AG10803 (cell line): ENCODE data around the gene CCDC24.

Experiments used
- DNase-seq: peaks from one replicate; pipeline ENCODE4 v3.0.0; 2010; ENCODE audit warnings: low read depth
- H3K4me3 ChIP-seq: 2 replicates; pipeline ENCODE4 v1.5.1; 2011; ENCODE audit warnings: mild to moderate bottlenecking, low read length, control low read depth
- TF ChIP-seq, protein P1 (sequence below): conservative IDR thresholded peaks from 2 replicates; pipeline ENCODE4 v1.5.1; 2011; ENCODE audit warnings: mild to moderate bottlenecking, low read length, control low read depth, inconsistent platforms

The CCDC24 gene

DNA sequence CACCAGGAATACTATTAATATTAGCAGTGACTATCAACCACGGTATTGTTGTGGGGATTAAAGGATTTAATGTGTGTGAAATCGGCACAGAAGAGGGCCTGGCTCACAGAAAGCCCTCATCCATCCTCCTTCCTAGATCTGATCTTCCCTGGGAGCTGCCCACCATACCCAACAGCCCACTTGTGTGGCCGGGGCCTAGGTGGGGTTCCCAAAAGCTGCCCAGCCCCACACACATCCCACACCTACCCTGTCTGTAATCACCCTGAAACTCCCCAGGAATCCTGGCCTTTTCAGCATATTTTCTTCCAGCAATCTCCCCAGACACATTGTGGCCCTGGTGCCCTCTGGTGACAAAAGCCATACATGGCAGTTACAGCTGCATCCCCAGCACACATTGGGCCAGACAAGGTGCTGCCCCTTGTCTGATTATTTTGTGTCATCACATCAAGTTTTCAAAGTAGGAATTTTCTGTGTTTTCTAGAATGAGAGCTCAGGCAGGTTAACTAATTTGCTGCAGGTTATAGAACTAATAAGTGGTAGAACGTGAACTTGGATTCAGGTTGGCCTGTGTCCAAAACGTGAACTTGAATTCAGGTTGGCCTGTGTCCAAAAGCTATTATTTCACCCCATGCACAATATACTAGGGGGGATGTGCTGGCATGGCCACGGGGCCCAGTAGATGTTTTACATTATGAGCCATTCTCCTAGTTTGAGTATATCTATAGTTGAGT is 45.2 kb downstream of the CCDC24 start:
- DNase-seq: peak; percentile 72
- TF ChIP-seq, protein P1, sequence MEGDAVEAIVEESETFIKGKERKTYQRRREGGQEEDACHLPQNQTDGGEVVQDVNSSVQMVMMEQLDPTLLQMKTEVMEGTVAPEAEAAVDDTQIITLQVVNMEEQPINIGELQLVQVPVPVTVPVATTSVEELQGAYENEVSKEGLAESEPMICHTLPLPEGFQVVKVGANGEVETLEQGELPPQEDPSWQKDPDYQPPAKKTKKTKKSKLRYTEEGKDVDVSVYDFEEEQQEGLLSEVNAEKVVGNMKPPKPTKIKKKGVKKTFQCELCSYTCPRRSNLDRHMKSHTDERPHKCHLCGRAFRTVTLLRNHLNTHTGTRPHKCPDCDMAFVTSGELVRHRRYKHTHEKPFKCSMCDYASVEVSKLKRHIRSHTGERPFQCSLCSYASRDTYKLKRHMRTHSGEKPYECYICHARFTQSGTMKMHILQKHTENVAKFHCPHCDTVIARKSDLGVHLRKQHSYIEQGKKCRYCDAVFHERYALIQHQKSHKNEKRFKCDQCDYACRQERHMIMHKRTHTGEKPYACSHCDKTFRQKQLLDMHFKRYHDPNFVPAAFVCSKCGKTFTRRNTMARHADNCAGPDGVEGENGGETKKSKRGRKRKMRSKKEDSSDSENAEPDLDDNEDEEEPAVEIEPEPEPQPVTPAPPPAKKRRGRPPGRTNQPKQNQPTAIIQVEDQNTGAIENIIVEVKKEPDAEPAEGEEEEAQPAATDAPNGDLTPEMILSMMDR: peak; percentile 89
- no peak overlapping the region for H3K4me3 ChIP-seq

DNA sequence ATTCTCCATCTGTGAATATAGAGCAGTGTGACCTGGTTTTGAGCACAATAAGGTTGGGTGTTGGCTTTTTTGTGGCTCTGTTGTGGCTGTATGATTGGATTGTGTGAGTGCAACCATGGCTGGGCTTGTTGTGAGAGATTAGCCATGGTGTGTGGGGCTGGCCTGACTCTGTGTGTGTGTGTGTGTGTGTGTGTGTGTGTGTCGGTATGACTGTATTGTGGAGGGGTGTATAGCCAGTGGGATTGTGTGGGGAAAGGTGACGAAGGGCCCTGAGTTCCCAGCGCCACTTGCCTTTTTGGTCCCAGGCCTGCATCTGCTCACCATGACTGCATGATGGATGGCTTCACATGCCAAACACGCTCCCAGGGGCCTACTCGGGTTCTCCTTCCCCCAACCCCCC is 45.8 kb downstream of the CCDC24 start:
- TF ChIP-seq, protein P1: no peak
- no peak overlapping the region for H3K4me3 ChIP-seq
- no peak for DNase-seq

DNA sequence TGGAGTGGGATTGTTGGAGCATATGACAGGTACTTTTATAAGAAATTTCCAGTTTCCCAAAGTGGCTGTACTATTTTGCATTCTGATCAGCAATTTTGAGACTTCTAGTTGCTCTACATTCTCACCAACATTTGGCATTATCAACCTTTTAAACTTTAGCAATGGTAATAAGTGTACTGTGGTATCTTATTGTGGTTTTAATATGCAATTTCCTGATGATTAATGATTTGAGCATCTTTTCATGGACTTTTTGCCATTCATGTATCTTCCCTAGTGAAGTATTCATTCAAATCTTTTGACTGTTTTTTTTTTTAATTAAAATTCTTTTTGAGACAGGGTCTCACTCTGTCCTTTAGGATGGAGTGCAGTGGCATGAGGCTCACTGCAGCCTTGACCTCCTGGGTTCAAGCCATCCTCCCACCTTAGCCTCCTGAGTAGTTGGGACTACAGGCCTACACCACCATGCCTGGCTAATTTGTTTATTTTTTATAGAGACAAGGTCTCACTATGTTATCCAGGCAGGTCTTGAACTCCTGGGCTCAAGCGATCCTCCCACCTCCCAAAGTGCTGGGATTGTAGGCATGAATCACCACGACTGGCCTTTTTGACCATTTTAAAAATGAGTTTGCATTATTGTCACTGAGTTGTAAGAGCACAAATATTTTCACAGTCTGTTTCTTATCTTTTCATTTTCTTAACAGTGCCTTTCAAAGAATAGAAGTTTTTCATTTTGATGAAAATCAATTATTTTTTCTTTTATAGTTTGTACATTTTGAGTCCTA is 47.7 kb downstream of the CCDC24 start:
- H3K4me3 ChIP-seq: no peak overlapping the region
- peak; percentile 38 for DNase-seq
- TF ChIP-seq, protein P1: no peak

DNA sequence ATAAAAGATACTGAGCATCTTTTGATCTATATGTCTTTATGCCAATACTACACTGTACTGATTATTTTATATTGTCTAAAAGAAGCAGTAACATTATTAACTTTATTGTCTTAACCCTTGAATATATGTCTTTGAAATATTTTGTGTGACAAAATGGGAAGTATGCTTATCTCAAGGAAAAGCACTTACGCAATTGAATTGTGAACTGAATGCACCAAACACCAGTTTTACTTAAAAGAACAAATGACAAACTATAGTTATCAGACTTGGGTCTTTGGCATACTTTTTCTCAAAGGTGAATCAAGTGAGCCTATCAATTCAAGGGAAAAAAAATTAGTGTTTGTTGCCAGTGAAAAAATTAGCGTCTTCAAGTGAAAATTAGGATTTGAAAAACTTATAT is 49.0 kb downstream of the CCDC24 start:
- DNase-seq: no peak
- TF ChIP-seq, protein P1: no peak
- H3K4me3 ChIP-seq: no peak overlapping the region

DNA sequence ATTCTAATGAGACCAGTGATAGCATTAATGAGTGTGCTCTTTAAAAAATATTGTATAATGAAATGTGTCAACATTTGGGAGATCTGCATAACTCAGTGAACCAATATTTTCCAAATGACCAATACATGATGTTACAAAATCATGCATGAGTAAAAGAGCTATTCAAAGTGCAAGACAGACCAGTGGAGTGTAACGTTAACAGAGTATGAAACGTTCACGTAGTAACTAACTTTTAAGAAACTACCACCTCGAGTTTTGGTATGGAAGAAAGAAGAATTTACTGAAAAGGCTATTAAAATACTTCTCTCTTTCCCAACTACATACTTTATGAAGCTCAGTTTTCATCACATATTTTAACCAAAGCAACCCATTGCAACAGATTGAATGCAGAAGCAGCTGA is 49.4 kb downstream of the CCDC24 start:
- TF ChIP-seq, protein P1: no peak
- no peak overlapping the region for H3K4me3 ChIP-seq
- DNase-seq: peak; percentile 64

DNA sequence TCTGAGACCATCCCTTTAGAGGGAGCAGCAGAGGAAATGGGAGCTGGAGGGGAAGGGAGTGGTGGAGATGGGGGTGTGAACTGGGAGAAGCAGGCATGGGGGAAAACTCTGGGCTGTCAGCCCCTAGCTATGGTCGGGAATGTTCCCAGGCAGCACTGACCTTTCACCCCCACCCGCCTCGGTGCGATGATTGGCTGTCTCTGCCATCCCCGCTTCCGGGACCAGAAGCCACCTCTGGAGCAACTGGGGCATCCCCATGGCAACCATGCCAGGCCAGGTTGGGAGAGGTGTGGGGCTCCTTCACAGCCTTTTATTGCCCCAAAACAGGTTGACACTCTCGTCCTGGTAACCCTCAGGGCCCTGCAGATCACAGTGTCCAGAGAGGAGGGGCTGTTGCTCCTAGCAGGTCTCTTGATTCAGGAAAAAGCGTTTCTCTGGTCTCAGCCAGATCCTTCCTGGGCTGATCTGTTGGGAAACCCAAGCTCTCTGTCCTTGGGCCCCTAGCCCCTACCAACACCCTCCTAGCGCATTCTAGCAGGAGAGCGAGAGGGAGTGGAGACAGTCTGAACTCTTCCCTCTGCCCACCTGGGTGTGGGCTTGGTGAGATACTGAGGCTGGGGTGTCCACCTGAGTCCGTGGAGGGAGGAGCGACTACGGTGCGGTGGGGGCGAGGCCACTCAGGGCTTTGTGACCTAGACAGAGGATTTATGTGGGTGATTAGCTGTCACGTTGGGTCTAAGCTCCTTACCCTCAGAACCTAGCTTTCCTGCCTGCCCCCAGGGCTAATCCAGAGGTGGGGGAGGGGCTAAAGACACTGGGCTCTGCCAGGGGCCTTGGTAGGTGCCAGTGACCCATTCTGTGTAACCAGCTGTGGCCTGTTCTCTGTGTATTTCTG is 52.0 kb downstream of the CCDC24 start:
- DNase-seq: no peak
- H3K4me3 ChIP-seq: no peak overlapping the region
- TF ChIP-seq, protein P1: no peak
